Left renal cortex interstitium (tissue), 4 donors: ENCODE measurements around the gene AGRN. TPM values are rescaled to one million over a fixed set of nuclear protein-coding genes. Genes with fewer than 3 reads are reported as not detected.
"Not testable (repeated sequence)": the region's sequence is repeated elsewhere in the genome, so short reads cannot be mapped to it uniquely, and the experiment has no call there.

Experiments used
- DNase-seq, 4 donors: peaks; one replicate each; pipeline ENCODE4 v3.0.0-alpha.2; 2013; ENCODE audit warnings: low read depth in 4 of 4, low spot score in 2 of 4, missing footprints in 1 of 4
- polyA plus RNA-seq, 4 donors: library from polyadenylated mRNA; unstranded; fragments of 120-200 nt; gene quantifications; one replicate each; pipeline ENCODE4 v1.2.1, GENCODE V29; 2013; ENCODE audit not compliant: insufficient read length in 4 of 4

The AGRN gene
- polyA plus RNA-seq, 4 donors: 176 to 318 (median 282) TPM

DNA sequence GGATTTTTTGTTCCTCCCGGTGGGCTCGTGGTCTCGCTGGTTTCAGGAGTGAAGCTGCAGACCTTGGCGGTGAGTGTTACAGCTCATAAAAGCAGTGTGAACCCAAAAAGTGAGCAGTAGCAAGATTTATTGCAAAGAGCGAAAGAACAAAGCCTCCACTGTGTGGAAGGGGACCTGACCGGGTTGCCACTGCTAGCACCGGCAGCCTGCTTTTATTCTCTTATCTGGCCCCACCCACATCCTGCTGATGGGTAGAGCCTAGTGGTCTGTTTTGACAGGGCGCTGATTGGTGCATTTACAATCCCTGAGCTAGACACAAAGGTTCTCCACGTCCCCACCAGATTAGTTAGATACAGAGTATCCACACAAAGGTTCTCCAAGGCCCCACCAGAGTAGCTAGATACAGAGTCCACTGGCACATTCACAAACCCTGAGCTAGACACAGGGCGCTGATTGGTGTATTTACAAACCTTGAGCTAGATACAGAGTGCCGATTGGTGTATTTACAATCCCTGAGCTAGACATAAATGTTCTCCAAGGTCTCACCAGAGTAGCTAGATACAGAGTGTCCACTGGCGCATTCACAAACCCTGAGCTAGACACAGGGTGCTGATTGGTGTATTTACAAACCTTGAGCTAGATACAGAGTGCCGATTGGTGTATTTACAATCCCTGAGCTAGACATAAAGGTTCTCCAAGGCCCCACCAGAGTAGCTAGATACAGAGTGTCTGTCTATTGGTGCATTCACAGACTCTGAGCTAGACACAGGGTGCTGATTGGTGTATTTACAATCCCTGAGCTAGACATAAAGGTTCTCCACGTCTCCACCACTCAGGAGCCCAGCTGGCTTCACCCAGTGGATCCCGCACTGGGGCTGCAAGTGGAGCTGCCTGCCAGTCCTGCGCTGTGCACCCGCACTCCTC, 2.3 kb upstream of the AGRN start:
- DNase-seq: not testable (repeated sequence)

- DNase-seq: not testable (repeated sequence)
Measured at GRCh38 chr1:1018321-1018685, 1.6 kb upstream of the AGRN start.

DNA sequence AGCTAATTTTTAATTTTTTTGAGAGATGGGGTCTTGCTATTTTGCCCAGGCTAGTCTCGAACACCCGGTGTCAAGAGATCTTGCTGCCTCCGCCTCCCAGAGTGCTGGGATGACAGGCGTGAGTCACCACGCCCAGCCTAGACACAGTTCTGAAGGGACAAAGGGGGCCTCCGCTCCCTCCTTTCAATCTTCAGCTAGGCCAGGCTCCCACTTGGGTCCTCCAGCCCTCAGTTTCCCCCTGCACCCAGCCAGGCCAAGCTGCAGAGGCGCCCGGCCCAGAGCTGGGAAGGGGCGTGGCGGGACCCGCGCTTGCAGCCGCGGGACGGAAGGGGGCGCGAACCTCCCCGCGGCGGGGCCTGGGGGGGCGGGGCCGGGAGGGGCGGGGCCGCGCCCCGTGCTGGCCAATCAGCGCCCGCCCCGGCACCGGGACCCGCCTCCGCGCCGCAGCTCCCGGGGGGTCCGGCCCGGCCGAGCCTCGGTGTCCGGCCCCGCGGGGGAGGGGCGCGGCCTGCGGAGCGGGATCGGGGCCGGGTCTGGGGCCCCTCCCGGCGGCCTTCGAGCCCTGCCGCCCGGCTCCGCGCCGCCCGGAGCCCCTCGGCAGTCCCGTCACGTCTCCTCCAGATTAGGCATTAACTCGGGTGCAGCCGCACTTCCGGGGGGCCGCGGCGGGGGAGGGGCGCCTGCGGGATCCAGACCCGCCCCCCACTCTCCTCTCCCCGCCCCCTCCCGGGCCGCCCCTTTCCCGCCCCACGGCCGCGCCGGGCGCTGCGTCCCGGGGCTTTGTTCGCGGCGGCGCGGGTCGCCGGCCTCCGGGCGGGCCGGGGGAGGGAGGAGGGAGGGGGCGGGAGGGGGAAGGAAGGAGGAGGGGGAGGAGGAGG, 559 bp upstream of the AGRN start:
- no peak for DNase-seq

- no peak for DNase-seq
Measured at GRCh38 chr1:1020415-1021009, 592 bp downstream of the AGRN start.

DNA sequence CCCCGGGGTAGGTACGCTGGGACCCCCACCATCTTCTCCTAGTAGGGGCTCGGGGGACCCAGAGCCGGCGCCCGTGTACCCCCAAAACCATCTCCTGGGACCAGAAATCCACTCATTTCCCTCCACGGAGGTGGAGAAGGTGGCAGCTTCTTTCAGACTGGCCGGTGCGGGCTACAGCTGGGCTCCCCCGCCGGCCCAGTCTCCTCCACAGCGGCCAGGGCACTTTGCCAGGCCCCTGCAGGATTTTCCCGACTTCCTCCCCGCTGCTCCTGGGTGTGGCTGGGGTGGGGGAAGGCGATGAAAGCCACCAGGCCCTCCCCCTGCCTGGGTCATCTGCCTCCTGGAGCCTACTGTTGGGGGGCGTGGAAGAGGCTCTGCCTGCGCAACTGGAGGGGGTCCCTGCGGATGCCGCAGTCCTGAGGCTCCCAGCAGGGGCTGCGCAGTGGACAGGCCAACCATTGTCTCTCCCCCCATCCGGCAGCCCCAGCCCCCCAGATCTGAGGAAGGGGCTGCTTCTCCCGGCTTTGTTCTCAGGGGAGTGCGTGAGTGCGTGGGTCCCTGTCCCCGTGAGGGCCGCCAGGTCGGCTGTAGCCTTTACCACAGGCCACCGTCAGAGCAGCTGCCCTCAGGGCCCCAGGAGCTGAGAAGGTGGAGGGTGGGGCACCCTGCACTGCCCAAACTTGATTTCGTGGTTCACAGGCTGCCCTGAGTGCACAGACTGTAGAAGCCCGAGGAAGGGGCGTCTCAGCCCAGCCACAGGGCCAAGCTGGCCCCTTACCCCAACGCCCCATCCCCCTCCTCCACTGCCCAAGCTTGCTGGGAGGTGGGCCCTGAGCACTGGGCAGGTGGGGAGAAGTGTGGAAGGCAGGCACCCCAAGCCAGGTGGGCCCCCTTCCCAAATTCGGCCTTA, 1.3 kb downstream of the AGRN start:
- no peak for DNase-seq

GRCh38 chr1:1021920-1022259, 2.0 kb downstream of the AGRN start:
- no peak for DNase-seq

- DNase-seq: no peak
Measured at GRCh38 chr1:1022302-1023009, 2.5 kb downstream of the AGRN start.

DNA sequence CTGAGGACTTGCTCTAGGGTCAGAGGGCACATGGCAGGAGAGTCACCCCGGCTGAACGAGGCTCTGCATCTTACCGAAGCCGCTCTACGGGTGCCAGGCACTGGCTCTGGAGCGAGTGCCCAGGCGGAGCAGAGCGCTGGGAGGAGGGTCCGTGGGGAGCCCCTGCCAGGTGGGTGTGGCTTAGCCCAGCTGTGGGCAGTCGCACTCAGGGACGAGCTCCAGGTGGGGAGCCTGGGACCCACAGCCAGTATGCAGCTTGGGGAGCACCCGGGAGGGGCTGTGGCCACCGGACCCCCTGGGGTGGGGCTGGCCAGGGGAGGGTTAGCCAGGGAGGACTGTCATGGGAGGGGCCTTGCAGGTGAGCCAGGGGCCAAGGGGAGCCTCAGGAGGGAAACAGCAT, 3.8 kb downstream of the AGRN start:
- DNase-seq: no peak

GRCh38 chr1:1024149-1024770, 4.3 kb downstream of the AGRN start:
- no peak for DNase-seq

DNA sequence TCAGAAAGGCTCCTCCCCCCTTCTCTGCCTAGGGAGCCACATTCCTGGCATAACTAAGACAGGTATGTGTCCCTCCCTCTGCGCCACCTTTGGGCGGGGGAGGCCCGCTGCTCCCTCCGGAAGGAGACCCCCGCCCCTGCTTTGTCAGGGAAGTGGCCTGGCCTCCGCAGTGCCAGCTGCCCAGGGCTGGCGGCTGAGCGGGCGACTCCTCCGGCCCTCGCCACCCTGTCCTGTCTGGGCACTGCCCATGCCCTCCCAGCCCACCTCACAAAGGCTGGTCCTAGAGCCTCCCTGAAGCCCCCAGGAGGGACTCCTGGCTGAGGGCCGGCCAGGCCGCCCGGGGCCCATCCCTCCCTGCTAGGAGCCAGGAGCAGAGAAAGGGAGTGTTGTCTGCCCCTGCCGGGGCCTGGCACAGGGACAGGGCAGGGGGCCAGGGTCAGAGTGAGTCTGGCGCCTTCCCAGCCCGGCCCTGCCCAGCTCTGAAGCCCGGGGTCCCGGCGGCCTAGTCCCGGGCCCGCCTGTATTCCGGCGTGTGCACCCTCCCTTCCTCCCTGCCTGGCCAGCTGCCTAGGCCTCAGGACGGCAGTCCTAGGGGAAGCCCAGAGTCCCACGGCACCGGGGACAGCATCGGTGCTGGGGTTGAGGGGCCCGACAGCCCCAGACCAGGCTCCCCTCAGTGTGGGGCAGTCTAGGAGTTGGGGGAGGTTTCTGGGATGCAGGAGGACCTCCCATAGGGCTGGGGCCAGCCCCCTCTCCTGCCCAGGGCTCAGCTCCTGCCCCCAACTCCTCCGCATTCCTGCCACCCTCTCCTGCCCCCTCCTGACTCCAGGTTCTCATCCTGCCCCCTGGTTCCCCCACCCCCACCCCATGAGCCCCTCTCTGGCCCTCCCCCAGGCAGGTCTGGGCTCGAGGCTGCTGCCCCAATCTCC, 5.1 kb downstream of the AGRN start:
- no peak for DNase-seq

- DNase-seq: no peak
Measured at GRCh38 chr1:1025730-1026129, 5.8 kb downstream of the AGRN start.

- DNase-seq: no peak
Measured at GRCh38 chr1:1026599-1027413, 6.9 kb downstream of the AGRN start.

- no peak for DNase-seq
Measured at GRCh38 chr1:1027791-1028190, 7.9 kb downstream of the AGRN start.

- DNase-seq: not testable (repeated sequence)
Measured at GRCh38 chr1:1030867-1031658, 11.1 kb downstream of the AGRN start.

DNA sequence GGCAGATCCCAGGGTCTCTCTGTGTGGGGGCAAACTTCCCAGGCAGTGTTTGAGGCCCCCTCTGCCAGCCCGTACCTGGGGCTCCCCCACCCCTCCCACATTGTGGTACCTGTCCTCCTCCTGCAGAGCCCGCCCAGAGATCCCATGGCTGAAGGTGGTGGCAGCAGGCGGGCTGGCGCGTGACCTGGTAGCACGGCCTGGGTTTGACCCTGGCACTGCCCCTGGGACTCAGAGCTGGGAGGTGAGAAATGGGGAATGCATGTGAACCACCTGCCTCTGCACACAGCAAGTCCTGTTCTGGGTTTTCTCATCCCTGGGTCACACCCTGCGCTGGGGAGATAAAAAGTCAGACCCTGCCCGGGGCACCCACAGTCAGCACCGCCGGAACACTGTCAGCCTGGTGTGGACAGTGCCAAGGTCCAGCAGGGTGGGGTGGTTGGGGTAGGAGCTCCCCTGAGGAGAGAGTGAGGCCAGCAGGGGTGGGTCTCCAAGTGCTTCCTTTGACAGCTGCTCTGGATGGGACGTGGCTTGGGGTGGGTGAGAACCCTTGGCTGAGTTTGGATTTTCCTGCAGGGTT, 11.8 kb downstream of the AGRN start:
- no peak for DNase-seq

DNA sequence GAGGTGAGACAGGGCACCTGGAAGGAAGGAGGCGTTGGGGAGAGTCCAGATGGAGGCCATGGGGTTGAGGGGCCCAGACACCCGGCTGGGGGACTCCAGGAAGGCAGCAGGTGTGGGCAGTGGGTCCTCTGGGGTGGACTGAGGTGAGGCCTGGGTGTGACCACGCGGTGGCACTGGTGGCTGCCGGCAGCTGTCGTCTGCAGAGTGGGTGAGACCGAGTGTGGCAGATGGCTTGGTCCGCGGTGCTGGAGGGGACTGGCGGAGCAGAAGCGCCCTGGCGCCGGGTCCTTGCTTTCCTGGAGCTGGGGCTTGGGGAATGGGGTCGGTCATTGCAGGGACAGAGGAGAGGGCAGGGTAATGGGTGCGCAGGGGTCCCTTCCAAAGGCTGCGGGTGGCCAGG, 12.5 kb downstream of the AGRN start:
- DNase-seq: no peak
